ENCODE data around the gene MAP6D1. TPM values are rescaled to one million over a fixed set of nuclear protein-coding genes. Genes with fewer than 3 reads are reported as not detected.

MAP6D1 gene
- total and polyA plus RNA-seq, 2 of the 4 experiments (the other 2 are of a cell fraction) = 2.7 to 5.2 TPM

DNA sequence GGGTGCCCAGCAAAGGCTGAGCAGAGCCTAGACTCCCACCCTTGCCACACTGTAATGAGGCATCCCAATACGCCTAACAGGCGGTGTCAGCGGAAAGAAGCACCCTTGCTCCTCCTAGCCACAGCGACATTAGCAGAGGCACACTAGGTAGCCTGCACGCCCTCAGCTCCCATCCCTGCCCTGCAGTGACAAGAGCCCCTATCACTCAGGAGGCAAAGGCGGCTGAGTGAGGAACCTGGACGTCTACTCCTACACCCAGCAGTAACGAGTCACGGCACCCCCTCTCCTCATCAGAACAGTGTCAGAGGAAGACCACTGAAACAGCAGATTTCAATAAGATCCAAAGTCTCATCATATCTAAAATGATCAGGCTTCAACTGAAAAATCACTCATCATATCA lies 12.0 kb upstream of the MAP6D1 start:
- Histone ChIP-seq H3K14ac (replicated peaks; ENCODE audit: low read depth, low read length) (no peak overlapping the region), H3K27me3 (ENCODE audit: control insufficient read depth, insufficient read depth, low read length) (no peaks in the 10 kb centered on the region), H3K9me3 (ENCODE audit: control insufficient read depth, insufficient read depth, low read length) (no peaks in the 10 kb centered on the region), H3K18ac (ENCODE audit: low read depth, low read length) (no peak overlapping the region), H3K4me3 (ENCODE audit: insufficient read depth, low read depth, low read length) (no peak overlapping the region), H3K9ac (ENCODE audit: low read depth, low read length) (no peak overlapping the region), H2BK20ac (ENCODE audit: low read depth, low read length) (no peak overlapping the region), H4K91ac (ENCODE audit: insufficient read depth, low read depth, low read length) (no peak overlapping the region), H2AK5ac (ENCODE audit: low read depth, low read length) (no peak overlapping the region), H3K23ac (ENCODE audit: low read depth, low read length) (no peak overlapping the region), H3K4me1 (ENCODE audit: control insufficient read depth, insufficient read depth, low read length) (no peaks in the 10 kb centered on the region), H3K9me1 (ENCODE audit: insufficient read depth, low read length) (peaks cover 4% of the 10 kb centered on the region), H4K5ac (ENCODE audit: low read depth, low read length) (no peak overlapping the region), H2AK9ac (replicated peaks; ENCODE audit: low read depth, low read length, poor library complexity) (no peak overlapping the region), H3K4me2 (ENCODE audit: low read depth, low read length) (no peak overlapping the region), H3K27ac (ENCODE audit: insufficient read depth, low read length) (no peak overlapping the region), H3K4ac (ENCODE audit: low read depth, low read length) (no peak overlapping the region), H2BK5ac (ENCODE audit: low read depth, low read length, poor library complexity, severe bottlenecking) (no peak overlapping the region), H4K20me1 (ENCODE audit: insufficient read depth, low read length) (no peaks in the 10 kb centered on the region), H2AFZ (replicated peaks; ENCODE audit: low read length, poor library complexity) (no peak overlapping the region), H3K56ac (ENCODE audit: extremely low read depth, insufficient read depth, low read length) (no peak overlapping the region), H2BK15ac (ENCODE audit: low read depth, low read length) (no peak overlapping the region), H4K8ac (ENCODE audit: low read depth in 2 of 2, low read length in 2 of 2) (no peak overlapping the region), H3K36me3 (ENCODE audit: control insufficient read depth, insufficient read depth, low read length) (peaks cover 40% of the 10 kb centered on the region), H3K79me1 (ENCODE audit: low read depth in 1 of 2, low read length in 2 of 2) (peaks cover 10 to 17% of the 10 kb centered on the region in 2 experiments; a peak in 2 of 4 replicates), H2BK120ac (ENCODE audit: low read depth, low read length) (no peak overlapping the region)
- dilution Hi-C loops (cut with HindIII; ENCODE audit: low sequenced_read_pairs, unreplicated experiment) (no loop called here), intact Hi-C loops (cut with micrococcal nuclease) (no loop called here), in situ Hi-C loops (cut with MboI; ENCODE audit: low sequenced_read_pairs) (no loop called here)
- POLR2A ChIA-PET (ENCODE audit: unreplicated experiment) = no interaction called here
- DNase-seq = no peak
- no TSS peak for BruUV-seq (replicated peaks)
- TF ChIP-seq, protein P1, sequence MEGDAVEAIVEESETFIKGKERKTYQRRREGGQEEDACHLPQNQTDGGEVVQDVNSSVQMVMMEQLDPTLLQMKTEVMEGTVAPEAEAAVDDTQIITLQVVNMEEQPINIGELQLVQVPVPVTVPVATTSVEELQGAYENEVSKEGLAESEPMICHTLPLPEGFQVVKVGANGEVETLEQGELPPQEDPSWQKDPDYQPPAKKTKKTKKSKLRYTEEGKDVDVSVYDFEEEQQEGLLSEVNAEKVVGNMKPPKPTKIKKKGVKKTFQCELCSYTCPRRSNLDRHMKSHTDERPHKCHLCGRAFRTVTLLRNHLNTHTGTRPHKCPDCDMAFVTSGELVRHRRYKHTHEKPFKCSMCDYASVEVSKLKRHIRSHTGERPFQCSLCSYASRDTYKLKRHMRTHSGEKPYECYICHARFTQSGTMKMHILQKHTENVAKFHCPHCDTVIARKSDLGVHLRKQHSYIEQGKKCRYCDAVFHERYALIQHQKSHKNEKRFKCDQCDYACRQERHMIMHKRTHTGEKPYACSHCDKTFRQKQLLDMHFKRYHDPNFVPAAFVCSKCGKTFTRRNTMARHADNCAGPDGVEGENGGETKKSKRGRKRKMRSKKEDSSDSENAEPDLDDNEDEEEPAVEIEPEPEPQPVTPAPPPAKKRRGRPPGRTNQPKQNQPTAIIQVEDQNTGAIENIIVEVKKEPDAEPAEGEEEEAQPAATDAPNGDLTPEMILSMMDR (conservative IDR thresholded peaks at IDR 0.05; ENCODE audit: low read depth, low read length) = no peak
- TF ChIP-seq, protein P2, sequence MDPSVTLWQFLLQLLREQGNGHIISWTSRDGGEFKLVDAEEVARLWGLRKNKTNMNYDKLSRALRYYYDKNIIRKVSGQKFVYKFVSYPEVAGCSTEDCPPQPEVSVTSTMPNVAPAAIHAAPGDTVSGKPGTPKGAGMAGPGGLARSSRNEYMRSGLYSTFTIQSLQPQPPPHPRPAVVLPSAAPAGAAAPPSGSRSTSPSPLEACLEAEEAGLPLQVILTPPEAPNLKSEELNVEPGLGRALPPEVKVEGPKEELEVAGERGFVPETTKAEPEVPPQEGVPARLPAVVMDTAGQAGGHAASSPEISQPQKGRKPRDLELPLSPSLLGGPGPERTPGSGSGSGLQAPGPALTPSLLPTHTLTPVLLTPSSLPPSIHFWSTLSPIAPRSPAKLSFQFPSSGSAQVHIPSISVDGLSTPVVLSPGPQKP (IDR thresholded peaks at IDR 0.05; ENCODE audit: borderline replicate concordance, low read depth, low read length) = no peak
- TF ChIP-seq SMC3 (IDR thresholded peaks at IDR 0.05; ENCODE audit: low read depth, low read length) = no peak
- TF ChIP-seq POLR2A (IDR thresholded peaks at IDR 0.05; ENCODE audit: low read depth, low read length) = no peak
- no peak for TF ChIP-seq CEBPB (IDR thresholded peaks at IDR 0.05; ENCODE audit: low read depth, low read length)
- no peak for TF ChIP-seq MAZ (IDR thresholded peaks at IDR 0.05; ENCODE audit: borderline replicate concordance, low read depth, low read length)
- no CpG with 5 or more reads among the region's 9 CpGs for WGBS, 2 experiments (ENCODE audit: extremely low coverage in 2 of 2, insufficient read length in 1 of 2)
- no peak for ATAC-seq (ENCODE audit: low read depth)
- CTCF ChIA-PET = no interaction called here

Data from IMR-90 (cell line).